GM19468 (cell line): ENCODE measurements around the gene TTLL9.

Source experiments
- ATAC-seq: cut with Tn5 transposase; IDR thresholded peaks from one replicate; pipeline ENCODE4 v1.9.1; 2021; ENCODE audit warnings: mild to moderate bottlenecking, moderate library complexity, moderate number of reproducible peaks; ENCODE audit not compliant: unreplicated experiment; ENCODE audit errors: extremely low read depth

TTLL9 gene

GRCh38 chr20:31836853-31837608 lies 33.4 kb upstream of the TTLL9 start:
- no peak for ATAC-seq

GRCh38 chr20:31837896-31838397 lies 32.5 kb upstream of the TTLL9 start:
- no peak for ATAC-seq

- no peak for ATAC-seq
These were observed 31.7 kb upstream of the TTLL9 start for GRCh38 chr20:31838646-31839292.

- ATAC-seq: no peak
These were observed 30.5 kb upstream of the TTLL9 start for GRCh38 chr20:31839782-31840487.

- ATAC-seq: no peak
These were observed 29.3 kb upstream of the TTLL9 start for GRCh38 chr20:31840906-31841816.

- no peak for ATAC-seq
These were observed 28.5 kb upstream of the TTLL9 start for GRCh38 chr20:31841928-31842327.

- ATAC-seq: no peak
These were observed 27.8 kb upstream of the TTLL9 start for GRCh38 chr20:31842471-31843157.

- ATAC-seq: no peak
These were observed 27.1 kb upstream of the TTLL9 start for GRCh38 chr20:31843288-31843687.

GRCh38 chr20:31843881-31844280 lies 26.6 kb upstream of the TTLL9 start:
- ATAC-seq: no peak

GRCh38 chr20:31844737-31845299 lies 25.6 kb upstream of the TTLL9 start:
- no peak for ATAC-seq

GRCh38 chr20:31845300-31845863 lies 25.1 kb upstream of the TTLL9 start, which contains the start of gene FOXS1:
FOXS1 (minus strand) TSS chr20:31845604; CDS start chr20:31845542, 62 bp downstream.
- no peak for ATAC-seq

- ATAC-seq: no peak
These were observed 23.7 kb upstream of the TTLL9 start for GRCh38 chr20:31846793-31847138.

- no peak for ATAC-seq
These were observed 22.1 kb upstream of the TTLL9 start for GRCh38 chr20:31848088-31848999.

- no peak for ATAC-seq
These were observed 21.0 kb upstream of the TTLL9 start for GRCh38 chr20:31849306-31849930.

- ATAC-seq: no peak
These were observed 19.0 kb upstream of the TTLL9 start for GRCh38 chr20:31851240-31851955.

- ATAC-seq: no peak
These were observed 17.0 kb upstream of the TTLL9 start for GRCh38 chr20:31853481-31853880.

GRCh38 chr20:31856516-31856915 lies 13.9 kb upstream of the TTLL9 start:
- no peak for ATAC-seq
